NCI-H82 (cell line): ENCODE results near the gene TEAD4.
A peak's percentile ranks its signal among the peaks of the same experiment; 100 is the strongest.

Experiments used
- DNase-seq: peaks from one replicate; lab custom pipeline; 2025; lab: John Stamatoyannopoulos, UW

TEAD4 gene

GRCh38 chr12:2960996-2961616, 1.9 kb downstream of the TEAD4 start:
- no peak for DNase-seq

- no peak for DNase-seq
These were observed 2.5 kb downstream of the TEAD4 start for GRCh38 chr12:2961705-2962104.

- peak; percentile 79 for DNase-seq
These were observed 4.1 kb downstream of the TEAD4 start for GRCh38 chr12:2963154-2963759.

GRCh38 chr12:2963760-2964292, 4.6 kb downstream of the TEAD4 start:
- no peak for DNase-seq

GRCh38 chr12:2967651-2968050, 8.5 kb downstream of the TEAD4 start:
- DNase-seq = no peak

GRCh38 chr12:2970744-2971143, 11.5 kb downstream of the TEAD4 start:
- DNase-seq = no peak

GRCh38 chr12:2973566-2973965, 14.4 kb downstream of the TEAD4 start:
- no peak for DNase-seq

- DNase-seq = no peak
These were observed 15.4 kb downstream of the TEAD4 start for GRCh38 chr12:2974560-2974971.

- no peak for DNase-seq
These were observed 17.4 kb downstream of the TEAD4 start for GRCh38 chr12:2976581-2976996.

- DNase-seq = no peak
These were observed 18.6 kb downstream of the TEAD4 start for GRCh38 chr12:2977776-2978175.

GRCh38 chr12:2979806-2980205, 20.6 kb downstream of the TEAD4 start:
- no peak for DNase-seq

- no peak for DNase-seq
These were observed 21.4 kb downstream of the TEAD4 start for GRCh38 chr12:2980630-2981029.

- DNase-seq = no peak
These were observed 23.2 kb downstream of the TEAD4 start for GRCh38 chr12:2982361-2982760.

- no peak for DNase-seq
These were observed 25.1 kb downstream of the TEAD4 start for GRCh38 chr12:2984249-2984648.

- no peak for DNase-seq
These were observed 25.5 kb downstream of the TEAD4 start for GRCh38 chr12:2984698-2985097.

- DNase-seq = no peak
These were observed 27.7 kb downstream of the TEAD4 start for GRCh38 chr12:2986876-2987275.

- no peak for DNase-seq
These were observed 29.3 kb downstream of the TEAD4 start for GRCh38 chr12:2988494-2988893.

- DNase-seq = no peak
These were observed 33.5 kb downstream of the TEAD4 start for GRCh38 chr12:2992724-2993123.

- no peak for DNase-seq
These were observed 38.9 kb downstream of the TEAD4 start for GRCh38 chr12:2997989-2998670.

- DNase-seq = no peak
These were observed 39.6 kb downstream of the TEAD4 start for GRCh38 chr12:2998789-2999264.

GRCh38 chr12:2999265-2999841, 40.2 kb downstream of the TEAD4 start:
- DNase-seq = peak; percentile 43

GRCh38 chr12:3000548-3001275, 41.5 kb downstream of the TEAD4 start:
- DNase-seq = peak; percentile 79
